Mesendoderm (in vitro differentiated cells): ENCODE data around the gene HAUS7.

Source experiments
- DNase-seq: peaks from one replicate; pipeline ENCODE4 v3.0.0; 2013
- H2AK5ac ChIP-seq: 2 replicates; pipeline ENCODE4 v1.6.1; 2013; ENCODE audit warnings: low read length, inconsistent platforms
- H2BK120ac ChIP-seq: 2 replicates; pipeline ENCODE4 v1.6.1; 2013; ENCODE audit warnings: low read depth, mild to moderate bottlenecking, low read length, moderate library complexity, mixed read lengths
- H2BK15ac ChIP-seq: replicated peaks from 2 replicates; pipeline ENCODE4 v1.6.1; 2013; ENCODE audit warnings: low read depth, mild to moderate bottlenecking, moderate library complexity
- H2BK5ac ChIP-seq: 2 replicates; pipeline ENCODE4 v1.6.1; 2013; ENCODE audit warnings: low read length, inconsistent platforms
- H3K18ac ChIP-seq: 2 replicates; pipeline ENCODE4 v1.6.1; 2013; ENCODE audit warnings: mild to moderate bottlenecking, low read length, mixed read lengths
- H3K23ac ChIP-seq: one replicate; pipeline ENCODE4 v1.6.1; 2013; ENCODE audit warnings: low read length
- H3K27ac ChIP-seq: 2 replicates; pipeline ENCODE4 v1.5.1; 2013; ENCODE audit warnings: low read depth, mild to moderate bottlenecking, inconsistent platforms, low read length, moderate library complexity
- H3K27me3 ChIP-seq: 2 replicates; pipeline ENCODE4 v1.6.1; 2013; ENCODE audit warnings: low read length, control low read depth, mild to moderate bottlenecking, inconsistent platforms; ENCODE audit not compliant: insufficient read depth, poor library complexity
- H3K36me3 ChIP-seq: 2 replicates; pipeline ENCODE4 v1.6.1; 2013; ENCODE audit warnings: low read length, inconsistent platforms; ENCODE audit not compliant: control insufficient read depth, insufficient read depth
- H3K4ac ChIP-seq: one replicate; pipeline ENCODE4 v1.6.1; 2013; ENCODE audit warnings: low read depth, mild to moderate bottlenecking, low read length, moderate library complexity
- H3K4me1 ChIP-seq: 2 replicates; pipeline ENCODE4 v1.6.1; 2013; ENCODE audit warnings: low read depth, low read length, inconsistent platforms; ENCODE audit not compliant: control insufficient read depth
- H3K4me2 ChIP-seq: 2 replicates; pipeline ENCODE4 v1.6.1; 2013; ENCODE audit warnings: low read length
- H3K4me3 ChIP-seq: 2 replicates; pipeline ENCODE4 v1.5.1; 2013; ENCODE audit warnings: mild to moderate bottlenecking, low read length
- H3K56ac ChIP-seq: one replicate; pipeline ENCODE4 v1.6.1; 2013; ENCODE audit warnings: low read length
- H3K79me1 ChIP-seq: 2 replicates; pipeline ENCODE4 v1.6.1; 2013; ENCODE audit warnings: low read length, inconsistent platforms
- H3K79me2 ChIP-seq: 2 replicates; pipeline ENCODE4 v1.6.1; 2013; ENCODE audit warnings: mild to moderate bottlenecking, low read length; ENCODE audit not compliant: control insufficient read depth, insufficient read depth
- H3K9ac ChIP-seq: 2 replicates; pipeline ENCODE4 v1.6.1; 2013; ENCODE audit warnings: low read length, inconsistent platforms
- H4K5ac ChIP-seq: one replicate; pipeline ENCODE4 v1.6.1; 2013; ENCODE audit warnings: low read length
- H4K8ac ChIP-seq: one replicate; pipeline ENCODE4 v1.6.1; 2013; ENCODE audit warnings: low read depth, mild to moderate bottlenecking, control low read depth, low read length, moderate library complexity
- WGBS: extraction: QIAGEN DNeasy Blood & Tissue Kit; methylation state at CpG from one replicate; pipeline ENCODE4 v1.1.7; 2013; ENCODE audit warnings: low lambda C conversion rate, missing lambda C conversion rate; ENCODE audit not compliant: insufficient coverage; ENCODE audit errors: extremely low coverage; 5-methylcytosine and 5-hydroxymethylcytosine counted together

The HAUS7 gene

DNA sequence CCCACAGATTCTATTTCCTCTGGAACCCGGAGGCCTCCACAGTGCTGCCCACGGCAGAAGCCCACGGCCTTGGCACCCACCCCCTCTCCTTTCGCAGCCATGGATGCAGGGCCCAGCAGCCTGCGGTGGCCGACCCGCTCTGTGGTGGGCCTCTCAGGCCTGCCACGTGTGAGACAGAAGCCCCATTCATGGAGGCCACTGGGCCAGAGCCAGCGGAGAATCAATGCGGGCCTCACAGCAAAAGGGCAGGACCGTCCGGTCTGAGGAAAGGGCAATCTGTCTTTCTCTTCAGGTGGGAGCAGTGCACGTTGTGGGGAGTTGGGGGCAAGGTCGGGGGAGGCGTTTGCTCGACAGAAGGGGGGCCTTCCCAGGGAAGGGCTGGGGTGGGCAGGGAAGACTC lies 8.4 kb upstream of the HAUS7 start:
- H4K5ac ChIP-seq: no peak overlapping the region
- no peak overlapping the region for H3K9ac ChIP-seq
- H3K27ac ChIP-seq: no peak overlapping the region
- no peak overlapping the region for H3K18ac ChIP-seq
- no peak for DNase-seq
- H3K23ac ChIP-seq: no peak overlapping the region
- no peaks in the 10 kb centered on the region for H3K79me1 ChIP-seq
- no peak overlapping the region for H3K4me3 ChIP-seq
- H2AK5ac ChIP-seq: no peak overlapping the region
- H3K4me1 ChIP-seq: peaks cover 2% of the 10 kb centered on the region
- no peak overlapping the region for H2BK5ac ChIP-seq
- no peaks in the 10 kb centered on the region for H3K36me3 ChIP-seq
- H2BK120ac ChIP-seq: no peak overlapping the region
- WGBS: no CpG with 5 or more reads among the region's 16 CpGs
- H2BK15ac ChIP-seq: no peak overlapping the region
- H3K27me3 ChIP-seq: no peaks in the 10 kb centered on the region
- H3K56ac ChIP-seq: no peak overlapping the region
- no peaks in the 10 kb centered on the region for H3K79me2 ChIP-seq
- no peak overlapping the region for H4K8ac ChIP-seq
- no peak overlapping the region for H3K4me2 ChIP-seq
- H3K4ac ChIP-seq: no peak overlapping the region

DNA sequence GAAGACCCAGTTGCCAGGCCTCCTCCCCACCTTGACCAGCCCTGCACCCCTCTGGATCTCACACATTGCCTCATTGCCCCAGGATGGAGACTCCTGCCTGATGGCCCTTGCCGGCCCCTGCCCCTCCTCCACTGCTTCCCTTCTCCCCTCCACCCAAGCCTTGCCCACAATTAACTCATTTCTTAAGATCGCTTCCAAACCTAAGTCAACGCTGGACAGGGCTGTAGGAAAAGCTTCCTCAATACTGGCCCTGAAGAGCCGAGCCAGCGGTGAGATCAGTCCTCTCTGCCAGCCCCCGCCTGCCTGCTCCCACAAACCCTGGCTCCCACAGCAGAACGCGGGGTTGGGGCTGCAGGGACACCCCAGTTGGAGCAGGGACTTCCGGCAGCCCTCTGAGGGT lies 7.5 kb upstream of the HAUS7 start:
- Histone ChIP-seq H3K4me3 (no peak overlapping the region), H2AK5ac (no peak overlapping the region), H2BK5ac (no peak overlapping the region), H2BK15ac (no peak overlapping the region), H4K8ac (no peak overlapping the region), H3K79me1 (no peaks in the 10 kb centered on the region), H4K5ac (no peak overlapping the region), H3K4me1 (peaks cover 2% of the 10 kb centered on the region), H3K9ac (no peak overlapping the region), H3K4me2 (no peak overlapping the region), H3K27ac (no peak overlapping the region), H3K27me3 (no peaks in the 10 kb centered on the region), H3K56ac (no peak overlapping the region), H2BK120ac (no peak overlapping the region), H3K36me3 (no peaks in the 10 kb centered on the region), H3K18ac (no peak overlapping the region), H3K79me2 (no peaks in the 10 kb centered on the region), H3K23ac (no peak overlapping the region), H3K4ac (no peak overlapping the region)
- DNase-seq: no peak
- no CpG with 5 or more reads among the region's 9 CpGs for WGBS

DNA sequence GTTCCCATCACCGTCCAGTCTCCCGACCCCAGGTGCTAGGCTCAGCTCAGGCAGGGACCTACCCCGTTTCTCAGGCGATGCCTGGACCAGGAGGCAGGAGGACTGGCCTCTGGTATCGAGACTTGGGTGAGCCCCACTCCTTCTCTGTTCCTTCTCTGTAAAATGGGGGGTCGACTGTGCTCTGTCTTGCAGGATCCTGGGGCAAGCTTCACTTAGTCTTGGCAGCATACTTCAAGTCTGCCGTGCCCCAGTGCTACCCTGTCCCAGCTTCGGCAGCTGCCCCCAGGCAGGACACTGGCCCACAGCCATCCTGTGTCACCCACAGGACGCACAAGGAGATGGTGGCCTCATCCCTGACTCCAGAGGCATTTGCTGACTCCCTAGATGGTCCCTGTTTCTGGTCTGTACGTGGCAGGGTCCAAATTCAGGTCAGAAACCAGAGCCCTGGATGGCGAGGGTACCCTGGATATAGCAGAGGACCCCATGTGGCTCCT lies 7.0 kb upstream of the HAUS7 start:
- Histone ChIP-seq H4K8ac (no peak overlapping the region), H3K9ac (no peak overlapping the region), H2AK5ac (no peak overlapping the region), H3K4me3 (no peak overlapping the region), H3K4me1 (peaks cover 2% of the 10 kb centered on the region), H3K36me3 (no peaks in the 10 kb centered on the region), H2BK5ac (no peak overlapping the region), H3K4me2 (no peak overlapping the region), H2BK120ac (no peak overlapping the region), H4K5ac (no peak overlapping the region), H3K18ac (no peak overlapping the region), H3K79me2 (no peaks in the 10 kb centered on the region), H3K23ac (no peak overlapping the region), H2BK15ac (no peak overlapping the region), H3K27me3 (no peaks in the 10 kb centered on the region), H3K4ac (no peak overlapping the region), H3K56ac (peak overlapping the region; percentile 49), H3K79me1 (no peaks in the 10 kb centered on the region), H3K27ac (no peak overlapping the region)
- no CpG with 5 or more reads among the region's 11 CpGs for WGBS
- DNase-seq: no peak

DNA sequence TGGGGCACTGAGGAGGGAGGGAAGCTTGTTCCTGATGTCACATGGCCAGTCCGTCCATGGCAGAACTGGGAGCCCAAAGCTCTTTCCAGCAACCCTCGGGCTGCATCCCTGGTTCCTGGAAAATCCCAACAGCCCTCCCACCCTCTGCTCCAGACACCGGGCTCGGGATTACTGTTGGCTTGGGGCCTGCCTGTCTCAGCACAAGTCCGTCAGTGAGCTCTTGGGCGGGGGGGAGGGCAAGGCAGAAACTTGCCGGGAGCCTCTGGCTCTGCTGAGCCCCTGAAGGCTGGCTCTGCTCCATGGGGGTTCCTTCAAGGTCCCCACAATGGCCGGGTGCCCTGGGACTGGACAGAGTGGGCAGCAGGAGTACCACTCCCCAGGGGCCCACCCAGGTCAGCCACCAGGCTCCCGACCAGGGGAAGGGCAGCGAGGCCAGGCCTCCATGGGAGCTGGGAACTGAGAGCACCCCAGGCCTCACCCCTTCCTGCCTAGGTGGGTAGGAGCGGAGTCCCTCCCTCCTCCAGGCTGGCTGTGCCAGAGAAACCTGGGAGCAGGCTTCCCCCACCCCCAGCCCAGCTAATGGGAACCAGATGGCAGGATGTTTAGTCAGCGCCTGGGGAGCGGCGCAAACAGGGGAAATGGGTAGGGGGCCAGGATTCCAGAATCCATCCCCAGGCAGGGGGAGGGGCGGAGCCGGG lies 6.4 kb upstream of the HAUS7 start:
- no CpG with 5 or more reads among the region's 16 CpGs for WGBS
- H3K36me3 ChIP-seq: no peaks in the 10 kb centered on the region
- no peak overlapping the region for H3K4ac ChIP-seq
- no peak overlapping the region for H3K23ac ChIP-seq
- no peaks in the 10 kb centered on the region for H3K79me1 ChIP-seq
- H2BK5ac ChIP-seq: no peak overlapping the region
- no peak overlapping the region for H3K27ac ChIP-seq
- H4K8ac ChIP-seq: no peak overlapping the region
- H3K56ac ChIP-seq: peak overlapping the region; percentile 25
- no peak overlapping the region for H3K4me3 ChIP-seq
- peaks cover 2% of the 10 kb centered on the region for H3K4me1 ChIP-seq
- no peak overlapping the region for H3K4me2 ChIP-seq
- H4K5ac ChIP-seq: no peak overlapping the region
- no peak overlapping the region for H2BK120ac ChIP-seq
- no peaks in the 10 kb centered on the region for H3K79me2 ChIP-seq
- no peak overlapping the region for H2AK5ac ChIP-seq
- H3K9ac ChIP-seq: no peak overlapping the region
- no peaks in the 10 kb centered on the region for H3K27me3 ChIP-seq
- no peak overlapping the region for H3K18ac ChIP-seq
- peak; percentile 30 for DNase-seq
- H2BK15ac ChIP-seq: no peak overlapping the region

DNA sequence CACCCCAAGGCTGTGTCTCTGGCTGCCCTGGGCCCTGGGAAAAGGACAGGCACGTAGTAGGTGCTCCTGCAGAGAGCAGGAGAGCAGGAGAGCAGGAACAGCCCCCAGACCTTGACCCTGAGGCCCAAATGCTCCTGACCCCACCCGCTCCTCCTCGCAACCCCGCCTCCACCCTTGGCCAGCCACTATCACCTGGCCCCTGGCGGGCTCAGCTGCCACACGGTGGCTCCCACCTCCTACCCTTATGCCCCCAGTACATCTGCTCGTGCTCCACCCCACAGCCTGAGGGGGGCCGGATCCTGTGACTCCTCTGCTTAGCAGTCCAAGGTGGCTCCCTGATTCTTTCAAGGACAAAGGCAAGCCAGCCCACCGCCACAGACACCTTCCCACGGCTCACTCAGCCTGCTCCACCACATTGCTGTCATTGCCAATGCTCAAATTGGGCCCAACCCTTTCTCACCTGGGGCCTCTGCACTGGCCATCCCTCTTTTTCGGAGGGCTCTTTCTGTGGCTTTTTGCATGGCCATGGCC lies 5.4 kb upstream of the HAUS7 start:
- no peak overlapping the region for H3K4me2 ChIP-seq
- no peak overlapping the region for H4K5ac ChIP-seq
- no peak overlapping the region for H3K23ac ChIP-seq
- no peaks in the 10 kb centered on the region for H3K79me2 ChIP-seq
- WGBS: no CpG with 5 or more reads among the region's 11 CpGs
- no peak overlapping the region for H3K27ac ChIP-seq
- H3K36me3 ChIP-seq: no peaks in the 10 kb centered on the region
- H3K27me3 ChIP-seq: no peaks in the 10 kb centered on the region
- H2AK5ac ChIP-seq: no peak overlapping the region
- no peak overlapping the region for H4K8ac ChIP-seq
- H3K4me1 ChIP-seq: peaks cover 2% of the 10 kb centered on the region
- H3K56ac ChIP-seq: no peak overlapping the region
- DNase-seq: no peak
- no peaks in the 10 kb centered on the region for H3K79me1 ChIP-seq
- H2BK120ac ChIP-seq: no peak overlapping the region
- H2BK5ac ChIP-seq: no peak overlapping the region
- H3K4ac ChIP-seq: no peak overlapping the region
- no peak overlapping the region for H2BK15ac ChIP-seq
- H3K18ac ChIP-seq: no peak overlapping the region
- no peak overlapping the region for H3K4me3 ChIP-seq
- no peak overlapping the region for H3K9ac ChIP-seq

DNA sequence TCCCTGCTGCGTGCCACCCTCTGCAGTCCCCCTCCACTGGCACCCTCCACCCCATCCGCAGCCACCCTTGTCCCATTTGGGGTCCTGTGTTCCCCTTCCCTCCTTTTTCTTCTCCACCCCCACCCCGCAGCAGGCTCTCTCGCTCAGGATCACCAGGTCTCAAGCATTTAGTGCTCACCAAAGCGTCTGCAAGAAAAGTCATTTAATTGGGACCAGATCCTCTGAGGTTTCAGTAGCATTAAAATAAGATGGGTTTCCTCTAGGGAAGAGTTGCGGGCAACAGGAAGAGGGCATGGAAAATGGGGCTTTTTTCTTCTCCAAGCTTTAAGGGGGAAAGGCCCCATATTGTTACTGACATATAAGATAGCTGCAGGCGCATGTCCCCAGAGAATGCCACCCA lies 4.9 kb upstream of the HAUS7 start:
- no peak overlapping the region for H2AK5ac ChIP-seq
- H3K23ac ChIP-seq: no peak overlapping the region
- H3K56ac ChIP-seq: peak overlapping the region; percentile 22
- no peak overlapping the region for H4K8ac ChIP-seq
- no peaks in the 10 kb centered on the region for H3K27me3 ChIP-seq
- DNase-seq: no peak
- peaks cover 2% of the 10 kb centered on the region for H3K4me1 ChIP-seq
- no peak overlapping the region for H2BK15ac ChIP-seq
- H2BK5ac ChIP-seq: no peak overlapping the region
- H3K36me3 ChIP-seq: no peaks in the 10 kb centered on the region
- H3K79me1 ChIP-seq: no peaks in the 10 kb centered on the region
- H3K9ac ChIP-seq: no peak overlapping the region
- no peaks in the 10 kb centered on the region for H3K79me2 ChIP-seq
- WGBS: no CpG with 5 or more reads among the region's 7 CpGs
- no peak overlapping the region for H3K4me3 ChIP-seq
- no peak overlapping the region for H4K5ac ChIP-seq
- no peak overlapping the region for H3K27ac ChIP-seq
- H2BK120ac ChIP-seq: no peak overlapping the region
- no peak overlapping the region for H3K18ac ChIP-seq
- no peak overlapping the region for H3K4ac ChIP-seq
- H3K4me2 ChIP-seq: no peak overlapping the region
